Tibial nerve (tissue), 4 donors: ENCODE results near the gene MPZ. TPM values are rescaled to one million over a fixed set of nuclear protein-coding genes. Genes with fewer than 3 reads are reported as not detected.
"Not testable (repeated sequence)": the region's sequence is repeated elsewhere in the genome, so short reads cannot be mapped to it uniquely, and the experiment has no call there.

Experiments
- DNase-seq, 2 donors: peaks; one replicate each; pipeline ENCODE4 v3.0.0-alpha.2; 2019; ENCODE audit warnings: low spot score in 2 of 2
- H3K27ac ChIP-seq, 4 donors: fragments of 200-600 bp; sonication (generic) in 3 of 4; one replicate each; pipeline ENCODE4 v1.5.1; 2017 to 2019; ENCODE audit warnings: mild to moderate bottlenecking in 1 of 4
- H3K27me3 ChIP-seq, 2 donors: fragments of 200-600 bp; sonication (generic) in 1 of 2; one replicate each; pipeline versions ENCODE4 v1.5.1 to v1.6.0; 2017 to 2019
- H3K36me3 ChIP-seq, 3 donors: fragments of 200-600 bp; sonication (generic); one replicate each; pipeline ENCODE4 v1.5.1; 2018 to 2019
- H3K4me1 ChIP-seq, 4 donors: fragments of 200-600 bp; sonication (generic) in 3 of 4; one replicate each; pipeline ENCODE4 v1.5.1; 2017 to 2019
- H3K4me3 ChIP-seq, 4 donors: fragments of 200-600 bp; sonication (generic) in 3 of 4; one replicate each; pipeline ENCODE4 v1.5.1; 2017 to 2019; ENCODE audit warnings: mild to moderate bottlenecking in 1 of 4, moderate library complexity in 1 of 4
- H3K9me3 ChIP-seq, 4 donors: fragments of 200-600 bp; sonication (generic) in 3 of 4; one replicate each; pipeline ENCODE4 v1.5.1; 2017 to 2019
- EP300 ChIP-seq, 2 donors: sonication (generic); formaldehyde crosslinking; IDR thresholded peaks; one replicate each; pipeline ENCODE4 v1.6.1; 2017; ENCODE audit warnings: antibody characterized with exemption in 2 of 2, mild to moderate bottlenecking in 1 of 2
- POLR2A ChIP-seq, 2 donors: fragments of 450-650 bp; IDR thresholded peaks; one replicate each; pipeline ENCODE4 v1.6.1; 2017; ENCODE audit warnings: antibody characterized with exemption in 2 of 2, mild to moderate bottlenecking in 2 of 2, moderate library complexity in 2 of 2
- WGBS, 2 donors: methylation state at CpG; one replicate each; pipeline ENCODE4 v1.1.5; 2018; 5-methylcytosine and 5-hydroxymethylcytosine counted together
- total RNA-seq, 4 donors: library from RNA; depleted of rRNA; stranded (reverse); fragments of >200 nt; gene quantifications; one replicate each; pipeline ENCODE4 v1.1.0, GENCODE V29; 2016
- TF ChIP-seq, protein P1 (sequence below), 5 experiments: fragments of 200-600 bp in 3 of 5; fragments of 450-650 bp in 2 of 5; sonication (generic) in 3 of 5; IDR thresholded peaks; one replicate each; pipeline ENCODE4 v1.5.1; 2016 to 2019; ENCODE audit warnings: antibody characterized with exemption in 5 of 5, mild to moderate bottlenecking in 3 of 5, moderate library complexity in 2 of 5

The MPZ gene
- total RNA-seq, 4 donors from 2014 or later: 570 to 1,776 (median 1,657) TPM

DNA sequence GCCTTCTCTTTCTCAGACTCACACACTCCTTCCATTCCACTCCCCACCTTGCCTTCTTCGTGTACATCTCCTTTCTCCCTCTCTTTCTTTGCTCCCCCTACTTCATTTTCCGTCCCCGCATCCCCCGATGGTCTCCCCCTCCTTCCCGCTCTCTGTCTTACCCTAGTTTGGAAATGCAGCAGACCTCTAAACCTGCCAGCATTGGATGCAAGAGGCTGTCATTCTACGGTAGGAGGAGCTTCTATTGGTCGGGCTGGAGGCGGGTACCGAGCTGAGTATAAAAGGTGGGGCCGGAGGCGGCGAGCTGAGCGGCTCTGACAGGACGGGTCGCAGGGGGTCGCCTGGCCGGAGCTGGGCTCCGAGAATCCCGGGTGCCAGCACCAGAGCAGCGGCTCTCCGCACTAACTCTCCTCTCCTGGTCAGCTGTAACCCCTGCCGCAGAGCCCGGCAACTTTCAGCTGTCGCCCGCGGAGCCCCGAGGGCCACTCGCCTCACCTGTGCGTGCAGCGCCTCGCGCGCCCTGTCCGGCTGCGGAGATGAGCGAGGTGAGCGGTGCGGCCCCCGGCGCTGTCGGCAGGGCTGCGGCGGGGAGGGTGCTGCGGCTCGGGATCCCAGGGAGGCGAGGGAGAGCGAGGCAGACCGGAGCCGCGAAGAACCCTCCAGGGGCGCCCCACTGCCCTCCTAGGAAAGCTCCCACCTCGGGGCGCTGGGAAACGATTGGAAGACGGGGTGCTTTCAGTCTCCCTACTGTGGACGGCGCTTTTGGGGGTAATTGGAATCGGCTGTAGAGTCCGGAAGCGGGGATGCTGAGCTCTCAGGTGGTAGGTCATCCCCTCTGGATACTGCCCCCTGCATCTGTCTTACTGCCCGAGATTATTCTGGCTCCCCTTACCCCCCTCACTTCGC, 51.1 kb downstream of the MPZ start, which contains the start of gene PCP4L1:
Gene PCP4L1, plus strand, starts transcription at position 307 of the 906 bp plus-strand sequence. Its CDS starts 230 bp downstream, at position 537.
- Histone ChIP-seq H3K36me3 (no peaks in the 10 kb centered on the region), H3K9me3 (peaks cover 0 to 20% (median 0%) of the 10 kb centered on the region in 4 donors), H3K27ac (no peak within 1 kb of the TSS), H3K4me1 (peaks cover 0 to 14% (median 8%) of the 10 kb centered on the region in 4 donors), H3K4me3 (peak within 1 kb of the TSS; percentile 8 to 46 (median 43)), H3K27me3 (peaks cover 0 to 43% of the 10 kb centered on the region in 2 donors)
- no peak for DNase-seq
- TF ChIP-seq EP300 (IDR thresholded peaks at IDR 0.05) (no peak), POLR2A (IDR thresholded peaks at IDR 0.05) (no peak)
- TF ChIP-seq, protein P1, sequence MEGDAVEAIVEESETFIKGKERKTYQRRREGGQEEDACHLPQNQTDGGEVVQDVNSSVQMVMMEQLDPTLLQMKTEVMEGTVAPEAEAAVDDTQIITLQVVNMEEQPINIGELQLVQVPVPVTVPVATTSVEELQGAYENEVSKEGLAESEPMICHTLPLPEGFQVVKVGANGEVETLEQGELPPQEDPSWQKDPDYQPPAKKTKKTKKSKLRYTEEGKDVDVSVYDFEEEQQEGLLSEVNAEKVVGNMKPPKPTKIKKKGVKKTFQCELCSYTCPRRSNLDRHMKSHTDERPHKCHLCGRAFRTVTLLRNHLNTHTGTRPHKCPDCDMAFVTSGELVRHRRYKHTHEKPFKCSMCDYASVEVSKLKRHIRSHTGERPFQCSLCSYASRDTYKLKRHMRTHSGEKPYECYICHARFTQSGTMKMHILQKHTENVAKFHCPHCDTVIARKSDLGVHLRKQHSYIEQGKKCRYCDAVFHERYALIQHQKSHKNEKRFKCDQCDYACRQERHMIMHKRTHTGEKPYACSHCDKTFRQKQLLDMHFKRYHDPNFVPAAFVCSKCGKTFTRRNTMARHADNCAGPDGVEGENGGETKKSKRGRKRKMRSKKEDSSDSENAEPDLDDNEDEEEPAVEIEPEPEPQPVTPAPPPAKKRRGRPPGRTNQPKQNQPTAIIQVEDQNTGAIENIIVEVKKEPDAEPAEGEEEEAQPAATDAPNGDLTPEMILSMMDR (IDR thresholded peaks at IDR 0.05): no peak
- 3 to 7% methylated on average over 35 to 38 of the region's 62 CpGs for WGBS, 2 donors

DNA sequence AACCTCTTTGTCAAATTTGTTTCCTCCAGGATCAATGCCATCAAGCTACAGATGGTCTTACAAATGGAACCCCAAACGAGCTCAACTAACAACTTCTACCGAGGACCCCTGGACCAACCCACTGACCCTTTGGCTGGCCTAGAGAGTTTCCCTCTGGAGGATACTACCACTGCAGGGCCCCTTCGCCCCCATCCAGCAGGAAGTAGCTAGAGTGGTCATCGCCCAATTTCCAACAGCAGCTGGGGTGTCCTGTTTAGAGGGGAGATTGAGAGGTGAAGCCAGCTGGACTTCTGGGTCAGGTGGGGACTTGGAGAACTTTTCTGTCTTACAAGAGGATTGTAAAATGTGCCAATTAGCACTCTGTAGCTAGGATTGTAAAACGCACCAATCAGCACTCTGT, 52.7 kb downstream of the MPZ start:
- not testable (repeated sequence) for H3K4me3 ChIP-seq, H3K36me3 ChIP-seq, DNase-seq, H3K27ac ChIP-seq
- H3K9me3 ChIP-seq: peaks cover 0 to 20% (median 0%) of the 10 kb centered on the region in 4 donors
- 97 to 100% methylated on average over 5 of the region's 5 CpGs for WGBS, 2 donors
- peaks cover 0 to 14% (median 8%) of the 10 kb centered on the region in 4 donors for H3K4me1 ChIP-seq
- peaks cover 0 to 43% of the 10 kb centered on the region in 2 donors for H3K27me3 ChIP-seq

DNA sequence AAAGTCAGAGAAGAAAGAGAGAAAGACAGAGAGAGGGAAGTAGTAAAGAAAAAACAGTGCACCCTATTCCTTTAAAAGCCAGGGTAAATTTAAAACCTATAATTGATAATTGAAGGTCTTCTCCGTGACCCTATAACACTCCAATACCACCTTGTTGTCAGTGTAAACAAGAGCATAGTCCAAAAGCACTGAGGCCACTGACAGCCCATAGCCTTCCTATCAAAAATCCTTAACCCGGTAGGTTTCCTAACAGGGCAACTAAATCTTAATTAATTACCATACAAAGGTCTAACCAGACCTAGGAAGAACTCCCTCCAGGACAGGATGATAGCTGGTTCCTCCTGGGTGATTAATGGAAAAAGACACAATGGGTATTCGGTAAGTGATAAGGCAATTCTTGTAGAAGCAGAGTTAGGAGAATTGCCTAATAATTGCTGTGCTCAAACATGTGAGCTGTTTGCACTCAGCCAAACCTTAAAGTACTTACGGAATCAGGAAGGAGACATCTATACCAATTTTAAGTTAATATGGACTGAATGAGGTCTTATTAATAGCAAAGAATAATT, 53.7 kb downstream of the MPZ start:
- WGBS, 2 donors: 90 to 92% methylated on average over 4 of the region's 4 CpGs

DNA sequence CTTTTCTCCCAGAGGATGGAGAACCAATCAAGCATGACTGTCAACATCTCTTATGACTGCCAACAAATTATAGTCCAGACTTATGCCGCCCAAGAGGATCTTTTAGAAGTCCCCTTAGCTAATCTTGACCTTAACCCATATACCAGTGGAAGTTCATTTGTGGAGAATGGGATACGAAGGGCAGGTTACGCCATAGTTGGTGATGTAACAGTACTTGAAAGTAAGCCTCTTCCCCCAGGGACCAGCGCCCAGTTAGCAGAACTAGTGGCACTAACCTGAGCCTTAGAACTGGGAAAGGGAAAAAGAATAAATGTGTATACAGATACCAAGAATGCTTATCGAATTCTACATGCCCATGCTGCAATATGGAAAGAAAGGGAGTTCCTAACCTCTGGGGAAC, 54.5 kb downstream of the MPZ start:
- Histone ChIP-seq H3K27me3 (peaks cover 0 to 34% of the 10 kb centered on the region in 2 donors), H3K9me3 (peaks cover 0 to 20% (median 0%) of the 10 kb centered on the region in 4 donors), H3K4me1 (peaks cover 0 to 12% (median 8%) of the 10 kb centered on the region in 4 donors)
- H3K36me3 ChIP-seq, H3K27ac ChIP-seq, DNase-seq, H3K4me3 ChIP-seq: not testable (repeated sequence)
- WGBS, 2 donors: 87 to 89% methylated on average over 5 of the region's 5 CpGs

More for the DNA sequence above, 53.7 kb downstream of the MPZ start:
- not testable (repeated sequence) for H3K4me3 ChIP-seq, H3K27ac ChIP-seq, H3K36me3 ChIP-seq, DNase-seq
- Histone ChIP-seq H3K27me3 (peaks cover 0 to 41% of the 10 kb centered on the region in 2 donors), H3K9me3 (peaks cover 0 to 20% (median 0%) of the 10 kb centered on the region in 4 donors), H3K4me1 (peaks cover 0 to 14% (median 8%) of the 10 kb centered on the region in 4 donors)

Other genes starting within 250 kb of the MPZ start
- gene ARHGAP30, start 240.1 kb downstream of the MPZ start, total RNA-seq: 10 to 100 TPM in 2 of 4 donors, 1 to 10 TPM in 2; 6.1 to 14.1 (median 10.2) TPM
- not detected for gene NECTIN4, start 220.4 kb downstream of the MPZ start, total RNA-seq
- gene KLHDC9, start 211.6 kb downstream of the MPZ start, total RNA-seq: 10 to 100 TPM in 1 of 4 donors, 1 to 10 TPM in 3; 7.9 to 12.9 (median 9.1) TPM
- gene PFDN2, start 191.9 kb downstream of the MPZ start, total RNA-seq: 10 to 100 TPM; 12.0 to 41.7 (median 39.8) TPM
- 10 to 100 TPM; 26.4 to 43.0 (median 32.9) TPM for gene NIT1, start 191.9 kb downstream of the MPZ start, total RNA-seq
- 10 to 100 TPM; 20.1 to 48.8 (median 27.0) TPM for gene DEDD, start 177.3 kb downstream of the MPZ start, total RNA-seq
- gene UFC1, start 156.0 kb downstream of the MPZ start, total RNA-seq: 10 to 100 TPM; 34.1 to 51.5 (median 37.6) TPM
- 10 to 100 TPM; 12.9 to 53.1 (median 20.6) TPM for gene USP21, start 150.5 kb downstream of the MPZ start, total RNA-seq
- gene PPOX, start 143.5 kb downstream of the MPZ start, total RNA-seq: 10 to 100 TPM; 25.6 to 39.3 (median 26.5) TPM
- 10 to 100 TPM; 18.8 to 41.4 (median 24.3) TPM for gene B4GALT3, start 132.5 kb downstream of the MPZ start, total RNA-seq
- gene ADAMTS4, start 110.9 kb downstream of the MPZ start, total RNA-seq: 10 to 100 TPM in 3 of 4 donors, 1 to 10 TPM in 1; 9.0 to 54.9 (median 19.5) TPM
- 100 to 1,000 TPM in 2 of 4 donors, 10 to 100 TPM in 2; 73.0 to 118 (median 103) TPM for gene NDUFS2, start 107.6 kb downstream of the MPZ start, total RNA-seq
- 100 to 1,000 TPM in 1 of 4 donors, 10 to 100 TPM in 3; 40.6 to 190 (median 50.9) TPM for gene FCER1G, start 94.7 kb downstream of the MPZ start, total RNA-seq
- not detected for gene APOA2, start 86.3 kb downstream of the MPZ start, total RNA-seq
- 10 to 100 TPM in 1 of 4 donors, 1 to 10 TPM in 3; 4.3 to 13.8 (median 8.0) TPM for gene TOMM40L, start 83.9 kb downstream of the MPZ start, total RNA-seq
- gene NR1I3, start 71.8 kb downstream of the MPZ start, total RNA-seq: not detected
- gene PCP4L1, start 51.2 kb downstream of the MPZ start, total RNA-seq: 1 to 10 TPM in 1 of 4 donors, under 1 TPM in 1, not detected in 2; 0.42 to 1.2 TPM
- gene SDHC, start 4.4 kb upstream of the MPZ start, total RNA-seq: 100 to 1,000 TPM in 1 of 4 donors, 10 to 100 TPM in 3; 27.9 to 144 (median 48.4) TPM
- under 1 TPM in 1 of 4 donors, not detected in 3; 0.90 TPM for gene CFAP126, start 57.9 kb upstream of the MPZ start, total RNA-seq
- gene FCGR2A, start 195.5 kb upstream of the MPZ start, total RNA-seq: 10 to 100 TPM; 33.3 to 76.8 (median 52.1) TPM
- 1 to 10 TPM; 2.5 to 8.1 (median 5.4) TPM for gene HSPA6, start 214.6 kb upstream of the MPZ start, total RNA-seq
- 10 to 100 TPM in 3 of 4 donors, 1 to 10 TPM in 1; 9.4 to 31.2 (median 22.1) TPM for gene FCGR3A, start 239.8 kb upstream of the MPZ start, total RNA-seq